Fibroblast of the aortic adventitia (primary cell): ENCODE results near the gene SPP2. TPM values are rescaled to one million over a fixed set of nuclear protein-coding genes. Genes with fewer than 3 reads are reported as not detected.
A peak's percentile ranks its signal among the peaks of the same experiment; 100 is the strongest.

ENCODE experiments used
- DNase-seq: peaks from one replicate; pipeline ENCODE4 v3.0.0-alpha.2; 2010; ENCODE audit warnings: low read depth
- H3K4me3 ChIP-seq: 2 replicates; pipeline ENCODE4 v1.5.1; 2011; ENCODE audit warnings: low read depth, mild to moderate bottlenecking, control low read depth, low read length, moderate library complexity
- CTCF ChIP-seq: IDR thresholded peaks from 2 replicates; pipeline ENCODE4 v1.5.1; 2011; ENCODE audit warnings: mild to moderate bottlenecking, low read length, control low read depth, inconsistent platforms; ENCODE audit not compliant: insufficient read depth
- total RNA-seq: library from RNA; depleted of rRNA; stranded (reverse); fragments of >200 nt; gene quantifications from 2 replicates; pipeline ENCODE4 v1.2.3, GENCODE V29; 2012; ENCODE audit warnings: low replicate concordance

SPP2 gene
- total RNA-seq, 1 donor, result 0.36 TPM

- no peak for TF ChIP-seq CTCF
- no peak overlapping the region for H3K4me3 ChIP-seq
- peak; percentile 18 for DNase-seq
These were observed 1.0 kb downstream of the SPP2 start for GRCh38 chr2:234051374-234052070.

GRCh38 chr2:234058881-234059280, 8.4 kb downstream of the SPP2 start:
- no peak for TF ChIP-seq CTCF
- no peak for DNase-seq
- H3K4me3 ChIP-seq, result no peak overlapping the region

GRCh38 chr2:234060236-234060635, 9.7 kb downstream of the SPP2 start:
- TF ChIP-seq CTCF, result no peak
- no peak for DNase-seq
- H3K4me3 ChIP-seq, result no peak overlapping the region

GRCh38 chr2:234061624-234062257, 11.2 kb downstream of the SPP2 start:
- no peak for DNase-seq
- no peak overlapping the region for H3K4me3 ChIP-seq
- no peak for TF ChIP-seq CTCF

GRCh38 chr2:234066587-234066986, 16.1 kb downstream of the SPP2 start:
- no peak overlapping the region for H3K4me3 ChIP-seq
- TF ChIP-seq CTCF, result no peak
- DNase-seq, result no peak

GRCh38 chr2:234071664-234072063, 21.2 kb downstream of the SPP2 start:
- H3K4me3 ChIP-seq, result no peak overlapping the region
- TF ChIP-seq CTCF, result no peak
- no peak for DNase-seq
